GM18909 (cell line): ENCODE results near the gene OXT.
"Not testable (repeated sequence)": the region's sequence is repeated elsewhere in the genome, so short reads cannot be mapped to it uniquely, and the experiment has no call there.

Experiments used
- ATAC-seq: cut with Tn5 transposase; IDR thresholded peaks from one replicate; pipeline ENCODE4 v1.9.1; 2021; ENCODE audit warnings: mild to moderate bottlenecking; ENCODE audit not compliant: unreplicated experiment, poor library complexity

The OXT gene

GRCh38 chr20:3106658-3107463 lies 35.4 kb downstream of the OXT start:
- ATAC-seq = no peak

DNA sequence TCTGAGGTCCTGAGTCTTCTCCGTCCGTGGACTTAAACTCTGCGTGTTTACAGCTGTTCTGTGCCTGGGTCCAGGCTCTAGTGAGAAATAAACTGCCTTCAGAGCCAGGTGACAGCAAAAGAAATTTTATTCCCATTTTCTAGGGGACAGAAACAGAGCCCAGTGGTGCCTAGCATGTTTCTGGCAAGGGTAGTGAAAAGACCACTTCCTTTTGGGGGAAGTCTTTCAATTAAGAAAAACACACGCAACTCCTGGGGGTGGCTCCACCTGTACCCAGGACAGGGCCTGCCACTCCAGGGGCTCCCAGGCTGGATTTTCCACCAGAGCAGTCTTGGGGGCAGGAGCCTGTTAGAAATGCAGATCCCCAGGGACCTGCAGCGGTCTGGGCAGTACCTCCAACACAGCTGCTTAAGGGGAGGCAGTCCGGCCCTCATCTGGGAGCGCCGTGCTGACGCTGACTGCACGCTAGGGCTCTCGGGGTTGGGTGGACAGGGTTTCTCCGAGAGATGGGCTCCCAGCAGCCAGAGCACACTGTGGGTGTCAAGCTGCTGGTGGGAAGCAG lies 36.1 kb downstream of the OXT start:
- no peak for ATAC-seq

GRCh38 chr20:3109350-3110302 lies 38.2 kb downstream of the OXT start:
- no peak for ATAC-seq

DNA sequence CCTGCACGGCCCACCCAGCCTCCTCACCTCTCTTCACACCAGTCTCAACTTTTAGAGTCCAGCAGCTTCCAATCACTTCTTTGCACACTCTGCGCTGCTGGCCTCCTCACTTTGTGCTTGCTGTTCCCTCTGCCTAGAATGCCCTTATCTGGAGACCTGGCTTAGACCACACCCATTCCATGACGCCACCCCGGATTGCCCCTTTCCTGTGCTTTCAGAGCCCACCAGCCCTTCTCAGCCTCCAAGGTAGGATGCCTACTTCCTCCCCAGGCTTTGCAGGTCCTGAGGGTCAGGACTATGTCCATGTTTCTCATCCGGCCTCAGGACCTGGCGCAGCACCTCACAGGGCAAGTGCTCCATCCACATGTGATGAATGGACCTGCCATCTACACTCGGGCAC lies 40.1 kb downstream of the OXT start:
- ATAC-seq = no peak

GRCh38 chr20:3111995-3112394 lies 40.6 kb downstream of the OXT start:
- no peak for ATAC-seq

DNA sequence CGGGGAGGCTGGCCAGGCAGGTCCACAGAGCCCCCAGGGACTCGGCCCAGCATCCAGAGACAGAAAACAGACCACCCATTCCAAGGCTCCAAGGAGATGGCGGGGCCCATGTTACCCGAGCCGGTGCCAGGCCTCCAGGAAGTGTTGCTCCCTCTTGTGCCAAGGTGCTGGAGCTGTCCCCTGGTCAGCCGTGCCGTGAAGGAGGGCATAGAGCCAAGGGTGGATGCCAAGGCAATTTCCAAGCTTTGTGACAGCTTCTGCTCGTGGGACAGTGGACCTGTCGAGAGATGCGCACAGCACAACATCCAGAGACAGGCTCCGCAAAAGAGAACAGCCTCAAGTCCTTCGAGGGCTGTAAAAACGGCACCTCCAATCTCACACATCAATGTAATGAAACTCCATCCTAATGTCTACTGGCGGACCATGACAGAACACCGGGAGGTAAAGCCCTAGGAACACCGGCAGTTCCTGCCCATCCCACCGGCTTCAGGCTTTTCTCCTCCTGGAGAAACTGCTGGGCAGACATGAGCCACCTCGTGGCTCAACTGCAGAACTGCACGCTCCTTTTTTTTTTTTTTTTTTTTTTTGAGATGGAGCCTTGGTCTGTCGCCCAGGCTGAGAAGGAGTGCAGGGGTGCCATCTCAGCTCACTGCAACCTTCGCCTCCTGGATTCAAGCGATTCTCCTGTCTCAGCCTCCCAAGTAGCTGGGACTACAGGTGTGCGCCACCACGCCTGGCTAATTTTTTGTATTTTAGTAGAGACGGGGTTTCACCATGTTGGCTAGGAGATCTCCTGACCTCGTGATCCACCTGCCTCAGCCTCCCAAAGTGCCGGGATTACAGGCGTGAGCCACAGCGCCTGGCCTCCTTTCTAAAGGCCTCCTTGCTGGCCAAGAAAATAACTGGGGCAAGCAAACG lies 44.0 kb downstream of the OXT start:
- ATAC-seq = no peak

DNA sequence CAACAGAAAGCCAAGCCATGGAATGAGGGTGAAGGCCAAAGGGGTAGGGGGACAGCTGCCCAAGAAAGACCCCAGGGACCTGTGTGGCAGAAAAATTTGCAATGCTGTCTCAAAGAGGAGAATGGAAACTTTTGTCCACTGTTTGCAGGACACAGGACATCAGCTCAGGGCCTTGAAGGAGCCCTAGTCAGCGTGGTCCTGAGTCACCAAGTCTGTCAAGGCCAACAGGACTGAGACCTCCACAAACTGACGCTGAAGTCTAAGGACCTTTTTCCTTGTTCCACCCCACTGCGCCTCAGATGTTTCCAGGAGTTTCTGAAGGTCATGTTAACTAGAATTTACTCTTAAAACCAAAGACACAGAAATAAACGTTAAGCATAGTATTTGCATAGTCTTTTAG lies 44.9 kb downstream of the OXT start:
- no peak for ATAC-seq

DNA sequence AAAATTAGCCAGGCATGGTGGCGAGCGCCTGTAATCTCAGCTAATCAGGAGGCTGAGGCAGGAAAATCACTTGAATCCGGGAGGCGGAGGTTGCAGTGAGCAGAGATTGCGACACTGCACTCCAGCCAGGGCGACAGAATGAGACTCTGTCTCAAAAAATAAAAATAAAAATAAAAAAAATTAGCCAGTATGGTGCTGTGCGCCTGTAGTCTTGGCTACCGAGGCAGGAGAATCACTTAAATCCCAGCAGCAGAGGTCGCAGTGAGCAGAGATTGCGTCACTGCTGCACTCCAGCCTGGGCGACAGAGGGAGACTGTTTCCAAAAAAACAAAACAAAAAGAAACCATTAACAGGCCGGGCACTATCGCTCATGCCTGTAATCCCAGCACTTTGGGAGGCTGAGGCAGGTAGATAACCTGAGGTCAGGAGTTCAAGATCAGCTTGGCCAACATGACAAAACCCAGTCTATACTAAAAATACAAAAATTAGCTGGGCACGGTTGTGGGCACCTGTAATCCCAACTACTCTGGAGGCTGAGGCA lies 46.5 kb downstream of the OXT start:
- not testable (repeated sequence) for ATAC-seq

DNA sequence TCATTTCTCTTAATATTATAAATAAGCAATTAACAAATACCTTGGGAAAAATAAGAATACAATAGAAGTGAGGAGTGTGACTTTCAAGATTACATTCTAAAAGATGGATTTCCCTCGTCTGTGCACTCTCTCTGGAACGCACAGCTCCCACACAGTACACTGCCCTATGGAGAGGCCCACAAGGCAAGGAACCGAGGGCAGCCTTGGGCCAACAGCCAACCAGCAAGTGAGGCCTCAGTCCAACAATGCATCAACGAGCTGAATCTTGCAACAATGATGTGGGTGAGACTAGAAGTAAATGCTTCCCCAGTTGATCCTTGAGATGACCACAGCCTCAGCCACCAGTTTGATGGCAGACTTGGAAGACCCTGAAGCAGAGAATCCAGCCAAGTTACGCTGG lies 47.6 kb downstream of the OXT start:
- no peak for ATAC-seq

DNA sequence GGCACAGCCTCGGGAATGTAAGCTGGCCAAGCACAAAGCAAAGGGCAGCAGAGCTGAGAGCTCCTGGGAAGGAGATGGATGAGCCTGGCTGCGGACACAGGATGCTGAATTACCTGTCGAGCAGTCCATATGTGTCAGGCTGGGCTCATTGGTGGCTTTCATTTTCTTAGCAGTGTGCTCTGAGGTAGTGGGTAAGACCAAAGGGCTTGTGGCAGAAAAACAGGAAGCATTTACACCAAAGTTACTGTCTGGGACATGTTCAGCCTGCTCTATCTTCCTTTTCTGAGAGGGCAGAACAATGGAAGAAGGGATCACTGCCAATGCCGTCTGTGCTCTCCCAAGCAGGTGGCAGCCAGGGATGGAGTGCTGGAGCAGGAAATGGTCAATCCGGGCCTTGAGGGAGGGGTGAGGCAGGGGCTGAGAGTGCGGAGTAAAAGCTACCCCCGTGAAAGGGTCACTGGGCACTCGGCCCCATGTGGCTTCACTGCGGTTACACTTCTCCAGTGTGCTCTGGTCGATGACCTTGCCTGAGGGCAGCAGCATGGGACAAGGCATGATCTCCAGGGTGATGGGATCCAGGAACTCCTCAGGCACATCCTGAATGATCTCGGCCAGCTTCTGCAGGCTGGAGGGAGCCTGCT lies 50.0 kb downstream of the OXT start:
- ATAC-seq = no peak
